ENCODE measurements around the gene IQGAP2. TPM values are rescaled to one million over a fixed set of nuclear protein-coding genes. Genes with fewer than 3 reads are reported as not detected.

IQGAP2 gene
- total RNA-seq, 1 experiment from 2014 or later = not detected

DNA sequence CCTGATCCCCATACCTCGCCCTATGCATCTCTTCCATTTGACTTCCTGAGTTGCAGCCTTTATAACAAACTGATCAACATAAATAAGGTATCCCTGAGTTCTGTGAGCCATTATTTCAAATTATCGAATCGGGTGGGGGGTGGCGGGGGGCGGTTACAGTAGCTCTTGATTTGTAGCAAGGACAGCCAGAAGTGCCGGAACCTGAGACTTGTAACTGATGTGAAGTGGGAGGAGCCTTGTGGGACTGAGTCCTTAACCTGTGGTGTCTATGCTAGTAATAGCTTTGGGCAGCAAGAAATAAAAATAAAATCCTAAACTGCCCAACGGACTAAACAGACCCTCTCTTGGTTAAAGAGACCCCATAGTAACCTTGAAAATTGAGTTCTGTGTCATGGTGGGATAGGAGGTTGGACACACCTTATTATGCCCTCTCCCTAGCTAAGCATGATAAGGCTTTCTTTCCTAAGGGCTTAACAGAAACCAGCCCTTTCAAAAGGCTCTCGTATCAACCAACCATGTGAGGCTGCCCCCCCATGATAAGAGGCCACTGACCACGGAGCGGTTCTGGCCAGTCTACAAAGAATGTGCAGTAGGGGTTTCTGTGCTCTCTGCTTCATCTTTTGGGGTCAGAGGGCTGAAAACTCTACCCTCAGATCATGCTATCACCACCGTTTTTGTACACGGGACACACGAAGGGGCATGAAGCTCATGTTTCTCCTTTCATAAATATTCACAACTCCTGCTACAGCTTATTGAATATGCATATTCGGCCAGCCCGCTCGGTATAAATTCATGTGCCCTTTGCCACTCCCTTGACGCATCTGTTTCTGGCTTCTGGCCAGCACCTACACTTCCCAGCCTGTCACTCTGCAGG, 39.5 kb upstream of the IQGAP2 start:
- no peak overlapping the region for H3K4me3 ChIP-seq (ENCODE audit: low read length)
- ChIA-PET POLR2A (ENCODE audit: unreplicated experiment) (no interaction called here), CTCF (no interaction called here)
- intact Hi-C loops (cut with micrococcal nuclease) = no loop called here
- H3F3A ChIP-seq (ENCODE audit: low read length, unreplicated experiment) = no peaks in the 10 kb centered on the region
- TF ChIP-seq EZH2 (IDR thresholded peaks at IDR 0.05; ENCODE audit: low read length, unreplicated experiment) (no peak), EZH2phosphoT487 (IDR thresholded peaks at IDR 0.05; ENCODE audit: borderline replicate concordance, low read length) (no peak)
- TF ChIP-seq, protein P1, sequence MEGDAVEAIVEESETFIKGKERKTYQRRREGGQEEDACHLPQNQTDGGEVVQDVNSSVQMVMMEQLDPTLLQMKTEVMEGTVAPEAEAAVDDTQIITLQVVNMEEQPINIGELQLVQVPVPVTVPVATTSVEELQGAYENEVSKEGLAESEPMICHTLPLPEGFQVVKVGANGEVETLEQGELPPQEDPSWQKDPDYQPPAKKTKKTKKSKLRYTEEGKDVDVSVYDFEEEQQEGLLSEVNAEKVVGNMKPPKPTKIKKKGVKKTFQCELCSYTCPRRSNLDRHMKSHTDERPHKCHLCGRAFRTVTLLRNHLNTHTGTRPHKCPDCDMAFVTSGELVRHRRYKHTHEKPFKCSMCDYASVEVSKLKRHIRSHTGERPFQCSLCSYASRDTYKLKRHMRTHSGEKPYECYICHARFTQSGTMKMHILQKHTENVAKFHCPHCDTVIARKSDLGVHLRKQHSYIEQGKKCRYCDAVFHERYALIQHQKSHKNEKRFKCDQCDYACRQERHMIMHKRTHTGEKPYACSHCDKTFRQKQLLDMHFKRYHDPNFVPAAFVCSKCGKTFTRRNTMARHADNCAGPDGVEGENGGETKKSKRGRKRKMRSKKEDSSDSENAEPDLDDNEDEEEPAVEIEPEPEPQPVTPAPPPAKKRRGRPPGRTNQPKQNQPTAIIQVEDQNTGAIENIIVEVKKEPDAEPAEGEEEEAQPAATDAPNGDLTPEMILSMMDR (conservative IDR thresholded peaks at IDR 0.05; ENCODE audit: low read depth, low read length) = no peak
- no peaks in the 10 kb centered on the region for H3K4me1 ChIP-seq (ENCODE audit: insufficient read depth, low read length)
- DNase-seq = no peak
- no peak overlapping the region for H2AFZ ChIP-seq (ENCODE audit: low read length)
- no peaks in the 10 kb centered on the region for H3K9me3 ChIP-seq (ENCODE audit: low read length)
- no peaks in the 10 kb centered on the region for H4K20me1 ChIP-seq (ENCODE audit: low read length)
- no peak overlapping the region for H3K27ac ChIP-seq (ENCODE audit: low read length)
- no peaks in the 10 kb centered on the region for H3K36me3 ChIP-seq (ENCODE audit: low read depth, low read length)
- H3K27me3 ChIP-seq (ENCODE audit: low read length) = no peaks in the 10 kb centered on the region
- no peaks in the 10 kb centered on the region for H3K79me2 ChIP-seq (ENCODE audit: low read length)
- no TSS peak for BruUV-seq (replicated peaks)
- no peak for ATAC-seq
- H3K9me2 ChIP-seq (replicated peaks; ENCODE audit: low read length) = no peaks in the 10 kb centered on the region
- H3K4me2 ChIP-seq (ENCODE audit: low read length) = no peak overlapping the region
- no peak overlapping the region for H3K9ac ChIP-seq (ENCODE audit: low read length)

DNA sequence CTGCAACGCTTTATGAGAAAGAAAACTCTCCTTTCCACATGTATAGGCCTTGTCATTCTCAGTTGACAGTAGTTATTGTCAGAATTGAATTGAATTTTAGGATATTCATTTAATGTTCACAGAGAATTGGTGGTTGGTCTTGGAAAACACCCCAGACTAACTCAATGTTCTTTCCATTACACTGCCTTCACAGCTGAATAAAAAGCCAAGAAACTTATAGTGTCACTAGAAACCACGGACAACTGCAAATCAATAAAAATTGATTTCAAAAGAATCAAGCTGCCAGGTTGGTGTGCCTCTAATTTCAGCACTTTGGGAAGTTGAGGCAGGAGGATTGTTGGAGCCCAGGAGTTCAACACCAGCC, 38.9 kb upstream of the IQGAP2 start:
- H3K4me3 ChIP-seq (ENCODE audit: low read length) = no peak overlapping the region
- ATAC-seq (no peak), DNase-seq (no peak)
- POLR2A ChIA-PET (ENCODE audit: unreplicated experiment) = no interaction called here
- H3K9ac ChIP-seq (ENCODE audit: low read length) = no peak overlapping the region
- no peak overlapping the region for H3K27ac ChIP-seq (ENCODE audit: low read length)
- H3F3A ChIP-seq (ENCODE audit: low read length, unreplicated experiment) = no peaks in the 10 kb centered on the region
- no peaks in the 10 kb centered on the region for H3K27me3 ChIP-seq (ENCODE audit: low read length)
- H3K4me2 ChIP-seq (ENCODE audit: low read length) = no peak overlapping the region
- no peaks in the 10 kb centered on the region for H3K9me2 ChIP-seq (replicated peaks; ENCODE audit: low read length)
- H2AFZ ChIP-seq (ENCODE audit: low read length) = no peak overlapping the region
- no peaks in the 10 kb centered on the region for H3K9me3 ChIP-seq (ENCODE audit: low read length)
- intact Hi-C loops (cut with micrococcal nuclease) = no loop called here
- H3K79me2 ChIP-seq (ENCODE audit: low read length) = no peaks in the 10 kb centered on the region
- H4K20me1 ChIP-seq (ENCODE audit: low read length) = no peaks in the 10 kb centered on the region
- CTCF ChIA-PET = no interaction called here
- no TSS peak for BruUV-seq (replicated peaks)
- no peaks in the 10 kb centered on the region for H3K36me3 ChIP-seq (ENCODE audit: low read depth, low read length)
- TF ChIP-seq EZH2 (IDR thresholded peaks at IDR 0.05; ENCODE audit: low read length, unreplicated experiment) (no peak), EZH2phosphoT487 (IDR thresholded peaks at IDR 0.05; ENCODE audit: borderline replicate concordance, low read length) (no peak)
- TF ChIP-seq, protein P1 (conservative IDR thresholded peaks at IDR 0.05; ENCODE audit: low read depth, low read length) = no peak
- H3K4me1 ChIP-seq (ENCODE audit: insufficient read depth, low read length) = peaks cover 5% of the 10 kb centered on the region; the same call in 1 of the 2 replicates

DNA sequence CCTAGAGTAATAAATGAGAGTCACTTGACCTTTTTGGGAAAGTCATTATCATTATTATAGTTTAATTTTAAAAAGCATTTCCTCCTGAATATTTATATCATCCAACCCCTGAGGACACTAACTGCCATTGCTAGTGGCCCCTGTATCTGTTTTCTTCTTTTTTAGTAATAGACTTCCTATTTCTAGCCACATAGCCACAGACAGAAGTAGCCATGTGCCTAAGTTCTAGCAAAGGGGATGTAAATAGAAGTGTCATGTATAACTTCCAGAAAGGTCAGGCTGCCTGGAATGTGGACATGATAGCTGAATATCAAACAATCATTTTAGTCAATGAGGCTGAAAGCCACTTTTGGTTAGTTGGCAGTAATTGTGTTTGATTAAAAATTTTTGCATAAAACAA, 37.5 kb upstream of the IQGAP2 start:
- H3F3A ChIP-seq (ENCODE audit: low read length, unreplicated experiment) = no peaks in the 10 kb centered on the region
- no peak overlapping the region for H3K4me3 ChIP-seq (ENCODE audit: low read length)
- H3K27me3 ChIP-seq (ENCODE audit: low read length) = no peaks in the 10 kb centered on the region
- DNase-seq (no peak), ATAC-seq (no peak)
- H2AFZ ChIP-seq (ENCODE audit: low read length) = no peak overlapping the region
- H3K36me3 ChIP-seq (ENCODE audit: low read depth, low read length) = no peaks in the 10 kb centered on the region
- no TSS peak for BruUV-seq (replicated peaks)
- peaks cover 6% of the 10 kb centered on the region; the same call in 1 of the 2 replicates for H3K4me1 ChIP-seq (ENCODE audit: insufficient read depth, low read length)
- TF ChIP-seq EZH2 (IDR thresholded peaks at IDR 0.05; ENCODE audit: low read length, unreplicated experiment) (no peak), EZH2phosphoT487 (IDR thresholded peaks at IDR 0.05; ENCODE audit: borderline replicate concordance, low read length) (no peak)
- TF ChIP-seq, protein P1 (conservative IDR thresholded peaks at IDR 0.05; ENCODE audit: low read depth, low read length) = no peak
- no peaks in the 10 kb centered on the region for H3K9me2 ChIP-seq (replicated peaks; ENCODE audit: low read length)
- H4K20me1 ChIP-seq (ENCODE audit: low read length) = no peaks in the 10 kb centered on the region
- intact Hi-C loops (cut with micrococcal nuclease) = no loop called here
- H3K4me2 ChIP-seq (ENCODE audit: low read length) = no peak overlapping the region
- H3K9ac ChIP-seq (ENCODE audit: low read length) = no peak overlapping the region
- POLR2A ChIA-PET (ENCODE audit: unreplicated experiment) = no interaction called here
- CTCF ChIA-PET = no interaction called here
- H3K79me2 ChIP-seq (ENCODE audit: low read length) = no peaks in the 10 kb centered on the region
- H3K27ac ChIP-seq (ENCODE audit: low read length) = no peak overlapping the region
- no peaks in the 10 kb centered on the region for H3K9me3 ChIP-seq (ENCODE audit: low read length)

All from PC-3 (cell line).